Esophagus muscularis mucosa (tissue), 4 donors: ENCODE results near the gene LAD1.

ENCODE experiments used
- CTCF ChIP-seq, 3 experiments: fragments of 200-600 bp in 2 of 3; fragments of 450-650 bp in 1 of 3; sonication (generic) in 2 of 3; IDR thresholded peaks; one replicate each; pipeline ENCODE4 v1.5.1; 2017 to 2019; ENCODE audit warnings: antibody characterized with exemption in 3 of 3, mild to moderate bottlenecking in 2 of 3, moderate library complexity in 1 of 3
- EP300 ChIP-seq: sonication (generic); formaldehyde crosslinking; IDR thresholded peaks from one replicate; pipeline ENCODE4 v1.6.1; 2017; ENCODE audit warnings: antibody characterized with exemption
- POLR2A ChIP-seq: fragments of 450-650 bp; IDR thresholded peaks from one replicate; pipeline ENCODE4 v1.6.1; 2017; ENCODE audit warnings: antibody characterized with exemption, moderate library complexity, mild to moderate bottlenecking, low read depth
- POLR2AphosphoS5 ChIP-seq, 2 donors: sonication (generic); formaldehyde crosslinking; IDR thresholded peaks; one replicate each; pipeline ENCODE4 v1.6.1; 2017; ENCODE audit warnings: antibody characterized with exemption in 2 of 2

GRCh38 chr1:201399352-201400126 is 415 bp upstream of the LAD1 start:
- no peak for TF ChIP-seq CTCF (IDR thresholded peaks at IDR 0.05)
- no peak for TF ChIP-seq EP300
- no peak for TF ChIP-seq POLR2AphosphoS5 (IDR thresholded peaks at IDR 0.05)
- TF ChIP-seq POLR2A = no peak
